Activated CD8-positive, alpha-beta T cell treated with anti-CD3 and anti-CD28 coated beads for 36 hours (primary cell): Measurements from ENCODE around the gene MFSD2B. TPM values are rescaled to one million over a fixed set of nuclear protein-coding genes. Genes with fewer than 3 reads are reported as not detected.

Experiments used
- ATAC-seq: fragments of 200-7000 bp; cut with Tn5 transposase; one replicate; pipeline ENCODE4 v1.10.0; 2021; ENCODE audit warnings: mild to moderate bottlenecking, moderate library complexity
- CTCF ChIA-PET: fragments of 350-600 bp; sonication (Branson Sonifier 250); formaldehyde crosslinking; loops from one replicate; lab custom pipeline; 2021; ENCODE audit warnings: antibody characterized with exemption; lab: Charles Lee
- POLR2A ChIA-PET: fragments of 350-600 bp; sonication (Branson Sonifier 250); formaldehyde crosslinking; loops from one replicate; lab custom pipeline; 2021; ENCODE audit warnings: antibody characterized with exemption; lab: Charles Lee
- DNase-seq: peaks from one replicate; pipeline ENCODE4 v3.0.0-alpha.2; 2020
- H3K27ac Mint-ChIP-seq: one replicate; pipeline ENCODE4 v1.8.0; 2021; ENCODE audit warnings: mild to moderate bottlenecking, mixed read lengths
- H3K27me3 Mint-ChIP-seq: one replicate; pipeline ENCODE4 v1.8.0; 2021; ENCODE audit warnings: mixed read lengths
- H3K36me3 Mint-ChIP-seq: one replicate; pipeline ENCODE4 v1.8.0; 2021; ENCODE audit warnings: low read depth, mixed read lengths
- H3K4me1 Mint-ChIP-seq: one replicate; pipeline ENCODE4 v1.8.0; 2021; ENCODE audit warnings: low read depth, mixed read lengths
- H3K4me3 Mint-ChIP-seq: one replicate; pipeline ENCODE4 v1.8.0; 2021; ENCODE audit warnings: mild to moderate bottlenecking, moderate library complexity, mixed read lengths
- H3K9me3 Mint-ChIP-seq: one replicate; pipeline ENCODE4 v1.8.0; 2021; ENCODE audit warnings: mixed read lengths
- intact Hi-C: fragments of 100-400 bp; cut with micrococcal nuclease; formaldehyde crosslinking; loops from one replicate; pipeline ENCODE4 v1.10.0; 2022
- total RNA-seq, 2 experiments: library from RNA; stranded (reverse); gene quantifications; one replicate each; pipeline ENCODE4 v1.2.3, GENCODE V29; 2021
- TF ChIP-seq, protein P1 (sequence below): fragments of 200-600 bp; IDR thresholded peaks from one replicate; pipeline ENCODE4 v1.8.0; 2022; ENCODE audit warnings: antibody characterized with exemption, mild to moderate bottlenecking

MFSD2B gene
- total RNA-seq, 2 experiments from 2014 or later, result 0.25 to 0.32 TPM

DNA sequence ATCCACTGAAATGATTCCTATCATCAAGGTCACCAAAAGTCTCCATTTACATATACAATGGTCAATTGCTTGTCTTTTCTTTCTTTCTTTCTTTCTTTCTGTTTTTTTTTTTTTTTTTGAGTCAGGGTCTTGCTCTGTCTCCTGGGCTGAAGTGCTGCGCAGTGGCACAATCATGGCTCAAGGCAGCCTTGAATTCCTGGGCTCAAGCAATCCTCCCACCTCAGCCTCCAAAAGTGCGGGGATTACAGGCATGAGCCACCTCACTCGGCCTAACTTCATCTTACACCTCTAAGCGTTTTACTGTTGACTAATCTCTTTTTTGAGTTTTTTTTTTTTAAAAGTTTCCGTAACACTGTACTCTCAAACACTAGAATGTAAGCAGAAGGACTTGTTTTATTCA lies 65.4 kb downstream of the MFSD2B start:
- Mint-ChIP-seq H3K27ac (peak overlapping the region; percentile 98), H3K4me1 (peaks cover 36% of the 10 kb centered on the region), H3K9me3 (no peaks in the 10 kb centered on the region), H3K4me3 (peak overlapping the region; percentile 93), H3K27me3 (no peaks in the 10 kb centered on the region), H3K36me3 (peaks cover 18% of the 10 kb centered on the region)
- no peak for ATAC-seq
- POLR2A ChIA-PET, result interaction anchor here (1.6 to 2.4 kb wide), 2 partner anchors 25 to 148 kb away, joined by 3 to 18 read pairs; partner anchors contain the start of gene ATAD2B
- no peak for DNase-seq
- TF ChIP-seq, protein P1, sequence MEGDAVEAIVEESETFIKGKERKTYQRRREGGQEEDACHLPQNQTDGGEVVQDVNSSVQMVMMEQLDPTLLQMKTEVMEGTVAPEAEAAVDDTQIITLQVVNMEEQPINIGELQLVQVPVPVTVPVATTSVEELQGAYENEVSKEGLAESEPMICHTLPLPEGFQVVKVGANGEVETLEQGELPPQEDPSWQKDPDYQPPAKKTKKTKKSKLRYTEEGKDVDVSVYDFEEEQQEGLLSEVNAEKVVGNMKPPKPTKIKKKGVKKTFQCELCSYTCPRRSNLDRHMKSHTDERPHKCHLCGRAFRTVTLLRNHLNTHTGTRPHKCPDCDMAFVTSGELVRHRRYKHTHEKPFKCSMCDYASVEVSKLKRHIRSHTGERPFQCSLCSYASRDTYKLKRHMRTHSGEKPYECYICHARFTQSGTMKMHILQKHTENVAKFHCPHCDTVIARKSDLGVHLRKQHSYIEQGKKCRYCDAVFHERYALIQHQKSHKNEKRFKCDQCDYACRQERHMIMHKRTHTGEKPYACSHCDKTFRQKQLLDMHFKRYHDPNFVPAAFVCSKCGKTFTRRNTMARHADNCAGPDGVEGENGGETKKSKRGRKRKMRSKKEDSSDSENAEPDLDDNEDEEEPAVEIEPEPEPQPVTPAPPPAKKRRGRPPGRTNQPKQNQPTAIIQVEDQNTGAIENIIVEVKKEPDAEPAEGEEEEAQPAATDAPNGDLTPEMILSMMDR, result no peak
- intact Hi-C loops, result loop anchor here (5.0 kb wide), 1 partner anchor 148 kb away; the partner anchor contains the start of gene ATAD2B
- CTCF ChIA-PET, result no interaction called here

Other genes starting within 250 kb of the MFSD2B start
- gene ATAD2B, start 83.0 kb upstream of the MFSD2B start, total RNA-seq, result 10 to 100 TPM; 12.5 to 13.2 TPM
- 10 to 100 TPM; 11.1 to 11.2 TPM for gene UBXN2A, start 69.6 kb upstream of the MFSD2B start, total RNA-seq
- gene WDCP, start 37.3 kb downstream of the MFSD2B start, total RNA-seq, result 10 to 100 TPM; 20.2 to 23.0 TPM
- gene FKBP1B, start 39.7 kb downstream of the MFSD2B start, total RNA-seq, result 1 to 10 TPM; 1.3 to 1.7 TPM
- gene SF3B6, start 66.2 kb downstream of the MFSD2B start, total RNA-seq, result 100 to 1,000 TPM; 141 to 144 TPM
- gene TP53I3, start 74.7 kb downstream of the MFSD2B start, total RNA-seq, result 1 to 10 TPM; 1.8 to 2.6 TPM
- not detected for gene PFN4, start 113.2 kb downstream of the MFSD2B start, total RNA-seq
- 1 to 10 TPM; 4.5 to 5.7 TPM for gene FAM228B, start 113.4 kb downstream of the MFSD2B start, total RNA-seq
- gene FAM228A, start 165.0 kb downstream of the MFSD2B start, total RNA-seq, result not detected